Measurements from ENCODE around the gene GABRD. TPM values are rescaled to one million over a fixed set of nuclear protein-coding genes. Genes with fewer than 3 reads are reported as not detected.

Gene GABRD
- total RNA-seq, 1 donor, result not detected

DNA sequence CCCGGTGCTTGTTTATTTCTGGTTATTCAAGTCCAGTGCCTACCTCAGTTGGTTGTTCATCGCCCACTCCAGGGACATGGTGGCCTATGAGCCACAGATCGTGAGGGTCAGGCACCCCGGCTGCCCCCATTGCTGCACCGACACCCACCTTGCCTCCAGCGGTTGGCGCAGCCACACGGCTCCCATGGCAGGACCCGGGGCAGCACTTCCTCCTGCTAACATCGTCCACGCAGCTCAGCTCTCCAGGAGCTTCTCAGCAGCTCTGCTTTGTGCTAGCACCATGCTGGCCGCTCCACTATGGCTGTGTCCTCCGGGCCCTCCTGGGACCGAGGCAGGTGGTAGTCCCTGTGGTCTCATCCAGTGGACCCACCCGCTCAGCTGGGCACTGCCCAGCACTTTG, 17.1 kb downstream of the GABRD start:
- H3K27me3 ChIP-seq (ENCODE audit: insufficient read depth, low read length), result no peaks in the 10 kb centered on the region
- no peaks in the 10 kb centered on the region for H3K9me3 ChIP-seq (ENCODE audit: low read depth, low read length)
- H3K4me3 ChIP-seq (ENCODE audit: low read length), result no peak overlapping the region
- H3K4me1 ChIP-seq (ENCODE audit: insufficient read depth, low read length), result no peaks in the 10 kb centered on the region

DNA sequence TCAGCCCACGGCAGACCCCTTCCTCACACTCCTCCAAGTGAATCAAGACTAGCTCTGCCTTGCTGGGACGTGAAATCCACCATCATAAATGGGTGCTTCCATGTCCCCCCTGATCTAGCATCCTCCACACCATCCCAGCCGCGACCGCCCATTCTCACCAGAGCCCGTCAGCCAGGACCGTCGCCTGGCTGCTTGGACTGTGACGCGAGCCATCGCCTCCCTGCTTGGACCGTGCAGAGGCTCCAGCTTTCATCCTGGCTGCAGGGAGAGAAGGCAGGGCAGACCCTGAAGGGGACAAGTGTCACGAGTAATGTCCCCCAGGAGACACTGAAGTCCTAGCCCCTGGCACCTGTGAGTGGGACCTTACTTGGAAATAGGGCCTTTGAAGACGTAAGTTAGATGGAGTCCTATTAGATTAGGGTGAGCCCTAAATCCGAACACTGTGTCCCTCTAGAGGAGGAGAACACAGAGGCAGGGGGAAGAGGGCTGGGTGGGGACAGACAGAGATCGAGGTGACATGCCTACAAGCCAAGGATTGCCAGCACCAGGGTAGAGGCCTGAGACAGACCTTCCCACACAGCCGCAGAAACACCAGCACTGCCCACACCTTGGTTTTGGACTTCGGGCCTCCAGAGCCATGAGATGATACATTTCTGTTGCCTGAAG, 18.3 kb downstream of the GABRD start:
- Histone ChIP-seq H3K4me3 (ENCODE audit: low read length) (no peak overlapping the region), H3K27me3 (ENCODE audit: insufficient read depth, low read length) (no peaks in the 10 kb centered on the region), H3K9me3 (ENCODE audit: low read depth, low read length) (no peaks in the 10 kb centered on the region), H3K4me1 (ENCODE audit: insufficient read depth, low read length) (no peaks in the 10 kb centered on the region)

DNA sequence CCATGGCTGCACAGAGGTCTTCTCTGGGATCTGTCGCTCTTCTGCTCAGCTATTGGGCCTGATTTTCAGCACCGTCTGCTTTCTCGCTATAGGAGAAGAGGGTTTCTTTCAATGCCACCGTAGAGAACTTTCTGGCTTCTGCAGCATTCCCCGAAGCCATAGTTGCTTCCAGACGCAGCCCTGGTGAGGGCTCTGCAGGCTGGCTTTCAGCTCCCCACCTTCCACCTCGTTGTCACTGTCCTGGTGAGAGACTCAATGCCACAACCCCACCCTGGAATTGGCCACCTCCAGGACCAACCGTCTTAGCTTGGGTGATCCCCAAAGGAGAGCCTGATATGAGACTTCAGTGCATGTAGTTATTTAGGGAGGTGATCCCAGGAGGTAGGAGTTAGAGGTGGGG, 19.1 kb downstream of the GABRD start:
- H3K27me3 ChIP-seq (ENCODE audit: insufficient read depth, low read length), result no peaks in the 10 kb centered on the region
- no peaks in the 10 kb centered on the region for H3K4me1 ChIP-seq (ENCODE audit: insufficient read depth, low read length)

DNA sequence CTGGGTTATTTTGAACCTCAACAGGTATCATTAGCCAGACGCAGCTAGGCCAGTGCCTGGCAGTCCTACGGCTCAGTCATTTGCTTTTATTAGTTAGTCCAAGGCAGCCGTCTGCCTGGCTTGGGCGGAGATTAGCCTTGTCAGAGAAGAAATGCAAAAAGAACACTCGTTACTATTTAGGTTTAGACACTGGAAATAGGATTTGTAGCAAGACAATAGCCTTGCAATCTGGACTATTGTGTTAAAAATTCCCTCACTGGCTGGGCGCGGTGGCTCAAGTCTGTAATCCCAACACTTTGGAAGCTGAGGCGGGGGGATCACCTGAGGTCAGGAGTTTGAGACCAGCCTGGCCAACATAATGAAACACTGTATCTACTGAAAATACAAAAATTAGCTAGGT, 20.1 kb downstream of the GABRD start:
- Histone ChIP-seq H3K27me3 (ENCODE audit: insufficient read depth, low read length) (no peaks in the 10 kb centered on the region), H3K4me1 (ENCODE audit: insufficient read depth, low read length) (no peaks in the 10 kb centered on the region), H3K9me3 (ENCODE audit: low read depth, low read length) (no peaks in the 10 kb centered on the region), H3K4me3 (ENCODE audit: low read length) (no peak overlapping the region)

More for the DNA sequence above, 19.1 kb downstream of the GABRD start:
- Histone ChIP-seq H3K4me3 (ENCODE audit: low read length) (no peak overlapping the region), H3K9me3 (ENCODE audit: low read depth, low read length) (no peaks in the 10 kb centered on the region)

DNA sequence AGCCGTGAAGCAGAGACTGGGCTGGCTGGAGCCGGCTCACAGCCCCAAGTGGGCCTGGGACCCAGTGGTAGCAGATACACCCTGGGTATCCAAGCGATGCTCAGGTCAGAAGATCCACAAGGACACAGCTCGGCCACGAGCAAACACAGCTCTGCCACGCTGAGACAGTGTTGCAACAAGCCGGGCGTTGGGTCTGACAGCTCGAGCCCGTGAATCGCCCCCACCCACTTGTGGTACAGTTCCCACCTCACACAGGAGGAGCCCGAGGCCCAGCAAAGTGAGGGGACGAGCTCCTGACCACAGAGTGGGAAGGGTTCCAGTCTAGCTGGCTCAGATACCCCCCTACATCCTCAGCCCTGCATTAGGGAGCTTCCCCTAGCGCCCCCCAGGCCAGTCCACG, 22.2 kb downstream of the GABRD start:
- Histone ChIP-seq H3K9me3 (ENCODE audit: low read depth, low read length) (no peaks in the 10 kb centered on the region), H3K27me3 (ENCODE audit: insufficient read depth, low read length) (peaks cover 3% of the 10 kb centered on the region), H3K4me1 (ENCODE audit: insufficient read depth, low read length) (peaks cover 8% of the 10 kb centered on the region), H3K4me3 (ENCODE audit: low read length) (no peak overlapping the region)

DNA sequence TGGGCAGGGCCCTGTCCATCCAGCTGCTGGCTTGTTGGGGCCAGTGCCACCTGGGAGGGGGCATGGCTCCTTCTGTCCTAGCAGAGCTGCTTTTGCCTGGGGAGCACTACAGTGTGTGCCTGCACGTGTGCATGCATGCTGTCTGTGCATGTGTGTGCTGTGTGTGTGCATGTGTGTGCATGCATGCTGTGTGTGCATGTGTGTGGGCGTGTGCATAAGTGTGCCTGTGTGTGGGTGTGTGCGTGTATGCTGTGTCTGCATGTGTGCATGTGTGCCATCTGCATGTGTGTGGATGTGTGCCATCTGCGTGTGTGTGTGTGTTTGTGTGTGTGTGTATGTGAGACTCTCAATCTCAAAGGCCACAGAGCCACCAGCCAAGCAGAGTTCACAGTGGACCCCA, 22.7 kb downstream of the GABRD start:
- Histone ChIP-seq H3K4me3 (ENCODE audit: low read length) (no peak overlapping the region), H3K4me1 (ENCODE audit: insufficient read depth, low read length) (peaks cover 8% of the 10 kb centered on the region), H3K27me3 (ENCODE audit: insufficient read depth, low read length) (peaks cover 4% of the 10 kb centered on the region), H3K9me3 (ENCODE audit: low read depth, low read length) (no peaks in the 10 kb centered on the region)

DNA sequence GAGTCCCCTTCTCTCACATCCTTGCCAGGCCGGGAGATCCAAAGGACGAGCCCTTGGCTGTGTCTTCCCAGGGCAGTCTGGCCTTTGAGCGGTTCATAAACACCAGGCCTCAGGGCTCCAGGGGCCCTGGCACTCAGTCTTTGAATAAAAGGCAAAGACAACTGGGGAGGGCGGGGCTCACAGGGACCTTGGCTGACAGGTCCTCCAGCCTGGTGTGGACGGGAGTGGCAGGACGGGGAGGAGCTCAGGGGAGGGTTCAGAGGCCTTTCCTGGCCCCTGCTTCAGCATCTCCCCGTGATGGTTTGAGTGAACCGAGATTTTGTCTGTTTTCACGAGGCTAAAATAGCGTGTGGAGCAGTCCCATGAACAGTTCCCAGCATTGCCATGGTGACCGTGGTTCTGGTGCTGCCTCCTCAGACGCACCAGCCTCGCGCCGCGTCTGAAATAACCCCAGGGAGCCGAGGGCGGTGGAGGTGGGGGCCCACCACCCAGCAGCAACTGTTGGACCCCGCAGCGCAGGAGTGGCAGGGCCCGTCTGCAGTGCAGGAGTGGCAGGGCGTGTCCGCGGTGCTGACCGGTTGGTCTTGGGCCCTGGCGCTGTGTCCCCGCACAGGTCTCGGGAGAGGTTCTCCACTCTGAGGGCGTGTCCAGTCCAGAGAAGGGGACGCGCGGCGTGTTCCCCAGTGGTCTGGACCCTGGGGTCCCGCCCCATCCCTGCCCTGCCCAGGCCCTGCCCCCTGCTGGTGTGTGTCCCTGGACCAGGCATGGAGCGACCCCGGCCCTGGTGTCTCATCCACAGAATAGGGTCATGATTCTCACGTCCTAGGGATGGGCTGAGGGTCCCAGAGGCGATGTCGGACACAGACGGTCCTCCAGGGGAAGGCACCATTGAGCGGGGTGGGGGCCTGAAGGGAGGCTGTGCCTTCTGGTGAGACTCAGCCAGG, 24.0 kb downstream of the GABRD start:
- H3K27me3 ChIP-seq (ENCODE audit: insufficient read depth, low read length), result peaks cover 13% of the 10 kb centered on the region
- H3K4me3 ChIP-seq (ENCODE audit: low read length), result no peak overlapping the region
- H3K4me1 ChIP-seq (ENCODE audit: insufficient read depth, low read length), result peaks cover 8% of the 10 kb centered on the region
- no peaks in the 10 kb centered on the region for H3K9me3 ChIP-seq (ENCODE audit: low read depth, low read length)

DNA sequence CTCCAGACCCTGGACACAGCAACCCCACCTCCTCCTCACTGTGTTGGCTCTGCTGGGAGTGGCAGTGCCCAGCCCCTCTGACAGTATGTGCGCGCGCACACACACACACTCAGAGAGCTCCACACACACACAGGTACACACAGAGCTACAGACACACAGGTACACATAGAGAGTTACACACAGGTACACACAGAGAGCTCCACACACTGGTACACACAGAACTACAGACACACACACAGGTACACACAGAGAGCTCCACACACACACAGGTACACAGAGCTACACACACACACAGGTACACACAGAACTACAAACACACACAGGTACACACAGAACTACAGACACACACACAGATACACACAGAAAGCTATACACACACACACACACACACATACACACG, 24.7 kb downstream of the GABRD start:
- no peak overlapping the region for H3K4me3 ChIP-seq (ENCODE audit: low read length)
- no peaks in the 10 kb centered on the region for H3K9me3 ChIP-seq (ENCODE audit: low read depth, low read length)
- H3K4me1 ChIP-seq (ENCODE audit: insufficient read depth, low read length), result peaks cover 8% of the 10 kb centered on the region
- peaks cover 15% of the 10 kb centered on the region for H3K27me3 ChIP-seq (ENCODE audit: insufficient read depth, low read length)

DNA sequence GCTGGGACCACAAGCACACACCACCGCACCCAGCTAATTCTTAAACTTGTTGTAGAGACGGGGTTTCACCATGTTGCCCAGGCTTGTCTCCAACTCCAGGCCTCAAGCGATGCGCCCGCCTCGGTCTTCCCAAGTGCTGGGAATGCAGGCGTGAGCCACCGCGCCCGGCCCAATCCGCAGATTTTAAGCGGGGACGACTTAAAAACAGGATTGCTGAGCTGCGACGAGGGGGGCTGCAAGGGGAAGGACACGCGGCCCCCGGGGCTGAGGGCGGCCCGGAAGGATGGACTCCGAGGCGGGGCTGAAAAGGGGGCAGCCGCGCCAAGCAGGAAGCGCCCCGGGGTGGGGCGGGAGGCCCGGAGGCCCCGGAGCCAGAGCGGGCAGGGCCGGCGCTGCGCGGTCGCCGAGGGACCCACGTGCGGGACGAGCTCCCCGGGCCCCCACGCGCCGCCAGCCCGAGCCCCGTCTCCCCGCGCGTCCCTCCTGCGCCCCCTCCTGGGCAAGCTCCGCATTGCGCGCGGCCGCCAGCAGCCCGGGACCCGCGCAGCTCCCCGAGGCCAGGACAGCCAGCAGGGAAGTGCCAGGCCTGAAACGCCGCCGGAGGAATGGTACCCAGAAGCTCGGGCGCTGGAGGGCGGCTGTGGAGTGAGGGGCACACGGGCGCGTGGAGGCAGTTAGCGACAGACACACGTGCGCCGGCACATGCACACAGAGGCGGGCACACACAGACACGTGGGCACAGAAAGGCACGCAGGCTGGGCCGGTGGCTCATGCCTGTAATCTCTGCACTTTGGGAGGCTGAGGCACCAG, 25.6 kb downstream of the GABRD start:
- Histone ChIP-seq H3K4me3 (ENCODE audit: low read length) (no peak overlapping the region), H3K27me3 (ENCODE audit: insufficient read depth, low read length) (peaks cover 23% of the 10 kb centered on the region), H3K9me3 (ENCODE audit: low read depth, low read length) (no peaks in the 10 kb centered on the region), H3K4me1 (ENCODE audit: insufficient read depth, low read length) (peaks cover 15% of the 10 kb centered on the region)

DNA sequence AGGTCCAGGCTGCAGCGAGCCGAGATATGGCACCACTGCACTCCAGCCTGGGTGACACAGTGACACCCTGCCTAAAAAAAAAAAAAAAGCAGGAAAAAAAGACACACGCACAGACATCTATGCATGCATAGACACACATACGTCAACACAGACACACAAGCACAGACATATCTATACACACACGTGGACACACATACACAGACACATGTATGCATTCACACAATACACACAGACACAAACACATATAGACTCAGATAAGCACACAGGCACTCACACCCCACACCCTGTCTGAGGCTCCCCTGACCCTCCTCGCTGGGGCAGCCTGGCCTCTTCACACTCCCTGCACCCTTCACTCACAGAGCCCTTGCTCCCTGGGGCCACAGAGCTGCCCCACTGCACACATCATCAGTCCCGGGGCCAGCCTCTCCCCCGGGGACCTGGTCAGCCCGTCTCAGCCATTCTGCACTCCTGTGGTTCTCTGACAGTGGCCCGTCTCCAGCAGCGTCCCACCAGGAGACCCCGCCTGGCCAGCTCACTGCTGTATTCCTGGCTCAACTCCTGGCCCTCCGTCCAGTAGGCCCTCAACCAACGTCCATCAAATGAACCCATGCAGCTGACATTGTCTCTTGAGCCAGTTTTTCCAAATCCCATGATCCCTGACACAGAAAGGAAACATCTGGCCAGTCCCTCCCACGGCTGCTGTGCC, 26.5 kb downstream of the GABRD start:
- no peaks in the 10 kb centered on the region for H3K9me3 ChIP-seq (ENCODE audit: low read depth, low read length)
- peaks cover 24% of the 10 kb centered on the region for H3K27me3 ChIP-seq (ENCODE audit: insufficient read depth, low read length)
- no peak overlapping the region for H3K4me3 ChIP-seq (ENCODE audit: low read length)
- H3K4me1 ChIP-seq (ENCODE audit: insufficient read depth, low read length), result peaks cover 17% of the 10 kb centered on the region

DNA sequence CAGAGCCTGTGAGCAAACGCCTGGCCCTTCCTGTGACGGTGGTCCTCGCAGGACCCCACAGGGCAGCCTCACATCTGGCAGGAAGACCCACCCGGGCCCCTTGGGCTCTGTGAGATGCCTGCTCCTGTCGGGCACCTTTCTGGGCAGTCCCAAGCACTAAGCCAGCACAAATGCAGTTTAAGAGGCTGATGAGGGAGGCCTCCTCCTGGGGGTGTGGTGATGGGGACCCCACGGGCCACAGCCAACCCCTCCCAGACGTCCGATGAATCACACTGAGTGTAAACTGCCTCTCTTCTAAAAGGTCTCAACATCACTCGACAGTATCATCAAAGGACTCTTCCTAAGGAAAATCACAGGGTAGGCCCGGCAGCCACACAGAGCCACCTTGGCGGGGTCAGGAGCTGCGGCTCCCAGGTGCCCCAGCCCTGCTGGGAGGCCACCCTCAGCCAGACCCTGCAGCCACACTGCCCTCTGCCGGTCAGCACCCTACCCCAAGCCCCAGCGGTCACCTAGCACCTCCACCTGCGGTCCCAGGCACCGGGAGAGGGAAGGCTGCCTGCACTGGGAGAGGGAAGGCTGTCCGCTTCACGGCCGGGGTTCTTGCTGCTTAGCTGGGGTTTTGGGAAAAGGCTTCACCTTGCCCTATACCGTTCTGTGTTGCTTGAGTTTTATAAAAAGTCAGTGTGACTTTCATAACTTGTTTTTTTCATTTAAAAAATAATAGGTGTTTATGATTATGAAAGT, 27.2 kb downstream of the GABRD start:
- Histone ChIP-seq H3K9me3 (ENCODE audit: low read depth, low read length) (no peaks in the 10 kb centered on the region), H3K27me3 (ENCODE audit: insufficient read depth, low read length) (peaks cover 24% of the 10 kb centered on the region), H3K4me1 (ENCODE audit: insufficient read depth, low read length) (peaks cover 20% of the 10 kb centered on the region), H3K4me3 (ENCODE audit: low read length) (no peak overlapping the region)

DNA sequence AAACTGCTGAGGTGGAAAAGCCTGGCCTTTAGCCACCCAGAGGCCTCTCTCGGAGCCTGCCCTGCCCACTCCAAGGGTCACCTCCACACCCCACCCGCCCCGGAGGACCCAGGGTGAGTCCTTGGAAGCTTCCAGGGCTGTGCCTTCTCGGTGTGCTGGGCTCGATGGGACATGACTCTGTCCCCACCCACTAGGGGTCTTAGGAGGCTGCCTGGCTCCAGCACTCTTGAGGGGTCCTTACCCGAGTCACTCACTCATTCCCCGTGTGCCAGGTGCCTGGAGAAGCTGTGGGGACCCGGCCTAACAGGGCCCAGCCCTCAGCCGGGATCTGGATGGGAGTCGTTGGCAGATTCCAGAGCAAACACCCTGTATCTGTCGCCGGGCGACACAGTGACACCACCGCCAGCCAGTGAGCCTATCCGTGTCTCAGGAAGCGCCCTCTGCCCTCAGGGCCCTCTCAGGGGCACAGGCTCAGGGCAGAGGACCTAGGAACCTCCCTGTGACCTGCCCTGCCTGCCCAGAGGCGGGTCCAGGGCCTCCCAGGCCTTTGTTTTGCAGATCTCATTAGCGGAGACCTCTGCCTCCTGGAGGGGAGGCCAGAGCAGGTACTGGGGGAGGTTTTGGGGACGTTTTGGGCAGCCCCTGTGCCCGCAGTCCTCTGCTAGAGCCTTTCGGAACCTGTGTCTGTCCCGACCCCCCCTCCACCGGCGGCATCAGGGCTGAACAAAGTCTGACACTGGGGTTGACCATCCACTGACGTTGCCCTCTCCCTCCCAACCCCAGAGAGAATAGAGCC, 28.0 kb downstream of the GABRD start:
- H3K27me3 ChIP-seq (ENCODE audit: insufficient read depth, low read length), result peaks cover 24% of the 10 kb centered on the region
- no peak overlapping the region for H3K4me3 ChIP-seq (ENCODE audit: low read length)
- H3K9me3 ChIP-seq (ENCODE audit: low read depth, low read length), result no peaks in the 10 kb centered on the region
- H3K4me1 ChIP-seq (ENCODE audit: insufficient read depth, low read length), result peaks cover 20% of the 10 kb centered on the region

Measured in mononuclear cell (primary cell).